Measurements from ENCODE around the gene TMEM11.

DNA sequence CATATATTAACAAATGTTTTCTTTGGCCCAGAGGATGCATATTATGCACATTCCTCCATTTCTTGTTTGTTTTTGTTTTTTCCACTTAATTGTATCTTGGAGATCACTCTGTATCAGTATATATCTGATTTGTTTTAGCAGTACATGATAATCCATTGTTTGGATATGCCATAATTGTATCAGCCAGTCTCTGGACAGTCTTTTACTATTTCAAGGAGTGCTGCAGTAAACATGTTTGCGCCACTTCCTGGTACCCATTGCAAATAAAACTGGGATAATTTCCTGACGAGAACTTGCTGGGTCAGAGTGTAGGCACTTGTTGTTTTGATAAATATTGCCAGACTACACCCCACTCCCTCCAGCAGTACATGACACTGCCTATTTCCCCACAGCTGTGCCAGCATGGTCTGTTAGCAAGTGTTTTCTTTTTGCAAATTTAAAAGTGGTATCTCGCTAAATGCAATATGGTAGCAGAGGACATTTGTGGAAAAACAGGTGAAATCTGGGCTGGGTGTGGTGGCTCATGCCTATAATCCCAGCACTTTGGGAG, 4.9 kb upstream of the TMEM11 start:
- TF ChIP-seq, protein P1, sequence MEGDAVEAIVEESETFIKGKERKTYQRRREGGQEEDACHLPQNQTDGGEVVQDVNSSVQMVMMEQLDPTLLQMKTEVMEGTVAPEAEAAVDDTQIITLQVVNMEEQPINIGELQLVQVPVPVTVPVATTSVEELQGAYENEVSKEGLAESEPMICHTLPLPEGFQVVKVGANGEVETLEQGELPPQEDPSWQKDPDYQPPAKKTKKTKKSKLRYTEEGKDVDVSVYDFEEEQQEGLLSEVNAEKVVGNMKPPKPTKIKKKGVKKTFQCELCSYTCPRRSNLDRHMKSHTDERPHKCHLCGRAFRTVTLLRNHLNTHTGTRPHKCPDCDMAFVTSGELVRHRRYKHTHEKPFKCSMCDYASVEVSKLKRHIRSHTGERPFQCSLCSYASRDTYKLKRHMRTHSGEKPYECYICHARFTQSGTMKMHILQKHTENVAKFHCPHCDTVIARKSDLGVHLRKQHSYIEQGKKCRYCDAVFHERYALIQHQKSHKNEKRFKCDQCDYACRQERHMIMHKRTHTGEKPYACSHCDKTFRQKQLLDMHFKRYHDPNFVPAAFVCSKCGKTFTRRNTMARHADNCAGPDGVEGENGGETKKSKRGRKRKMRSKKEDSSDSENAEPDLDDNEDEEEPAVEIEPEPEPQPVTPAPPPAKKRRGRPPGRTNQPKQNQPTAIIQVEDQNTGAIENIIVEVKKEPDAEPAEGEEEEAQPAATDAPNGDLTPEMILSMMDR (optimal IDR thresholded peaks at IDR 0.05 in 1 of 3, IDR thresholded peaks at IDR 0.05 in 1 of 3, conservative IDR thresholded peaks at IDR 0.05 in 1 of 3; ENCODE audit: extremely low read depth in 1 of 3, insufficient read depth in 2 of 3, low read length in 3 of 3) = no peak
- no peak for TF ChIP-seq EZH2 (IDR thresholded peaks at IDR 0.05; ENCODE audit: low read length)

Data from keratinocyte (primary cell).